ENCODE measurements around the gene TMEM204.

GRCh38 chr16:1592446-1592845 is 59.0 kb downstream of the TMEM204 start:
- TF ChIP-seq GATA2 (IDR thresholded peaks at IDR 0.05; ENCODE audit: low read depth, low read length) = no peak
- TF ChIP-seq GATA3 (IDR thresholded peaks at IDR 0.05; ENCODE audit: low read depth, low read length) = no peak
